ENCODE results near the gene MYO19. TPM values are rescaled to one million over a fixed set of nuclear protein-coding genes. Genes with fewer than 3 reads are reported as not detected.

The MYO19 gene
- total RNA-seq, 2 experiments from 2014 or later: 109 to 154 TPM

- no peak overlapping the region for H3K27ac ChIP-seq (ENCODE audit: low read depth, low read length, poor library complexity, severe bottlenecking)
- no peaks in the 10 kb centered on the region for H3K4me1 ChIP-seq (ENCODE audit: insufficient read depth, low read length, poor library complexity, severe bottlenecking)
- POLR2A ChIA-PET: interaction anchor here (0.9 kb wide), 1 partner anchor 13 kb away, joined by 3 read pairs; no protein-coding TSS in a partner anchor
- CTCF ChIA-PET (ENCODE audit: unreplicated experiment): no interaction called here
- H3K9me3 ChIP-seq (ENCODE audit: low read length): no peaks in the 10 kb centered on the region
- BruUV-seq (replicated peaks): no TSS peak
- intact Hi-C loops (cut with micrococcal nuclease; ENCODE audit: unreplicated experiment): no loop called here
- peaks cover 40% of the 10 kb centered on the region; the same call in 1 of the 2 replicates for H3K79me2 ChIP-seq (ENCODE audit: insufficient read depth, low read depth, low read length)
- H4K20me1 ChIP-seq (ENCODE audit: insufficient read depth, low read length): peaks cover 9% of the 10 kb centered on the region; the same call in 1 of the 2 replicates
- no peak overlapping the region for H3K4me2 ChIP-seq (ENCODE audit: low read length)
- no peak overlapping the region for H2AFZ ChIP-seq (ENCODE audit: low read length)
- peaks cover 95% of the 10 kb centered on the region for H3K36me3 ChIP-seq (ENCODE audit: insufficient read depth, low read length)
- H3K9me2 ChIP-seq (ENCODE audit: insufficient read depth, low read length): no peaks in the 10 kb centered on the region
- TF ChIP-seq CTCF (conservative IDR thresholded peaks at IDR 0.05; ENCODE audit: low read length) (no peak), EZH2phosphoT487 (IDR thresholded peaks at IDR 0.05; ENCODE audit: borderline replicate concordance, low read depth, low read length) (no peak)
- H3K4me3 ChIP-seq (ENCODE audit: low read depth, low read length, poor library complexity, severe bottlenecking): no peak overlapping the region
- no peak for DNase-seq (ENCODE audit: low spot score)
Observed at GRCh38 chr17:36566081-36566480, 31.4 kb upstream of the MYO19 start.

GRCh38 chr17:36553459-36553858 lies 18.8 kb upstream of the MYO19 start:
- Histone ChIP-seq H3K4me3 (ENCODE audit: low read depth, low read length, poor library complexity, severe bottlenecking) (no peak overlapping the region), H3K36me3 (ENCODE audit: insufficient read depth, low read length) (peaks cover 86% of the 10 kb centered on the region), H3K79me2 (ENCODE audit: insufficient read depth, low read depth, low read length) (peaks cover 90% of the 10 kb centered on the region), H2AFZ (ENCODE audit: low read length) (no peak overlapping the region), H4K20me1 (ENCODE audit: insufficient read depth, low read length) (peaks cover 46% of the 10 kb centered on the region), H3K4me2 (ENCODE audit: low read length) (no peak overlapping the region), H3K9me2 (ENCODE audit: insufficient read depth, low read length) (no peaks in the 10 kb centered on the region), H3K27ac (ENCODE audit: low read depth, low read length, poor library complexity, severe bottlenecking) (no peak overlapping the region), H3K4me1 (ENCODE audit: insufficient read depth, low read length, poor library complexity, severe bottlenecking) (peaks cover 74% of the 10 kb centered on the region), H3K9me3 (ENCODE audit: low read length) (no peaks in the 10 kb centered on the region)
- intact Hi-C loops (cut with micrococcal nuclease; ENCODE audit: unreplicated experiment): loop anchor here (5.0 kb wide), 1 partner anchor 804 kb away; no protein-coding TSS in a partner anchor
- ChIA-PET POLR2A (interaction anchor here (0.8 to 1.4 kb wide), 2 partner anchors 12 to 29 kb away, joined by 3 to 4 read pairs; no protein-coding TSS in a partner anchor), CTCF (ENCODE audit: unreplicated experiment) (no interaction called here)
- no peak for DNase-seq (ENCODE audit: low spot score)
- no TSS peak for BruUV-seq (replicated peaks)
- no peak for TF ChIP-seq EZH2phosphoT487 (IDR thresholded peaks at IDR 0.05; ENCODE audit: borderline replicate concordance, low read depth, low read length)
- TF ChIP-seq CTCF (conservative IDR thresholded peaks at IDR 0.05; ENCODE audit: low read length): no peak

Measured in OCI-LY7 (cell line).